Germinal center (tissue), 1 donor: ENCODE results near the gene BMPR2.
"Not testable (repeated sequence)": the region's sequence is repeated elsewhere in the genome, so short reads cannot be mapped to it uniquely, and the experiment has no call there.

ENCODE experiments used
- DNase-seq: peaks from one replicate; pipeline ENCODE4 v3.0.0; 2012; ENCODE audit warnings: mixed read lengths, low spot score

Gene BMPR2

DNA sequence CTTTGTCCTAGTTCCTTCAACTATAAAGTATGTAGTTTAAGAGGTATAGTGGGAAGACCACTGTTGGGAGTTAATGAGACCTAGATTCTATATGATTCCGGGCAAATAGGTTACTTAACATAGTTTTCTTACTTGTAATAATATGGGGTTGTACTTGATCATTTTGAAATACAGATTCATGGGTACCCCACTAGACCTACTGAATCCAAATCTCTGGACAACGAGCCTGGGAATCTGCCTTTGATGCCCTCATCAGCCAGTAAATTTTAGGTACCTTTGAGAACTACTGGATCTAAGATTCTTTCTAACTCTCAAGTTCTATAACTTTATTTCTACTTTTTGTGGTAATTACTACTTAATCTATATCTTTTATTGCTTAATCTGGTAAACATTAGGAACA, 6.6 kb downstream of the BMPR2 start:
- no peak for DNase-seq

- DNase-seq = not testable (repeated sequence)
Measured at GRCh38 chr2:202386495-202386894, 10.4 kb downstream of the BMPR2 start.

GRCh38 chr2:202387608-202388342, 11.6 kb downstream of the BMPR2 start:
- DNase-seq = no peak

DNA sequence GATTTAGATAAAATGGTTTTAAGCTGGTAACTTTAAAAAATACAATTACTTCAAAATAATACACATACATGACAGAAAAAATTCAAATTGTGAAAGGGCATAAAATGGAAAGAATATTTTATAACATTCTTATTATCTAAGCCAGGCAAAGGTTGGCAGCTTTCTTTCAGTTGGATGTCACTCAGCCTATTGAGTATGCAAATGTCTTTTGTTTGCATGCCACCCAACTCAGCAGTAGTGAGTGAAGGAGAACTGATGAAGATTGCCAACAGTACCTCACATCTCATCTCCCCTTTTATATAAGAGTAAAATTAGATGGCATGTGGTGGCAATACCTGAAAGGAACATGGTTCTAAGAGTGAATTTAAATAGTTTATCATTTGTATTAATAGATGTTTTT, 24.8 kb downstream of the BMPR2 start:
- DNase-seq = no peak

DNA sequence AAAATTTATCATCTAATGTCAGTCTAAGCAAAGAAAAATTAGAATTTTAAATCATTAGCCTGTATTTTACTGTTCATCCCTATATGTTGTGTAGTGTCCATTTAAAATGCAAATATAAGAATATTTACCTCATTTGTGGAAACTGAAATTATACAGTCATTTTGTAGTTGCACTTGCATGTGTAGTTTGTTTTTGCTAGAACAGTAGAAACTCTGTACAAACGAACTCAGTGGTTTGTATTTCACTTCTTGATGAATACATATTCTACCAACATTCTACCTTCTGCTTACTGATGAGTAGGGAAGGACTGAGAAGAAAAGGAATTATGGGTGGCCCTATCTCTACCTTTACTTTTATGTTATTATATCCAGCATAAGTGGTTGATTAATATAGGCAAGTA, 29.7 kb downstream of the BMPR2 start:
- no peak for DNase-seq

DNA sequence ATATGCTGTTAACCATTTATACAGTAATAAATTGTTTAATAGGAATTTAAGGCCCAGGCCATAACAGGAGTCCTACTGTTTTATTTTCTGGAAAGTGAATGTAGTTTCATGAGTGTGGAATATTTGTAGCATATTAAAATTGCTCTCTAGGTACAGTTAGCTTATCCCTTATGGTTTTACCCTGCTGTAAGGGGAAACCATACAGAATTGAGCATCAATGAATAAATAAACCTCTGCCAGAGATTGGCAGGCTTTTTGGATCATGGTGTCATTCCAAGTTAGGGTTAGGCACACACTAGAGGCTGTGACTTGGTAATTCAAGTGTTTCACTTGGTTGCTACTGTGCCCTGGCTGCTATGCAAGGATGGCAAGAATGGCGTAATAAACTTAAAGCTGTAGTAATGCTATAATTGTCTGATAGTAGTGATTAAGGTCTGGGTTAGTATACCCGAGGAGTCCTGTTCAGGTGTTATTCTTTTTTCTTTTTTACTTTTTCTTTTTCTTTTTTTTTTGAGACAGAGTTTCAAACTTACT, 30.4 kb downstream of the BMPR2 start:
- no peak for DNase-seq

GRCh38 chr2:202408546-202409140, 32.5 kb downstream of the BMPR2 start:
- DNase-seq = no peak

- no peak for DNase-seq
Measured at GRCh38 chr2:202410092-202410491, 34.0 kb downstream of the BMPR2 start.

DNA sequence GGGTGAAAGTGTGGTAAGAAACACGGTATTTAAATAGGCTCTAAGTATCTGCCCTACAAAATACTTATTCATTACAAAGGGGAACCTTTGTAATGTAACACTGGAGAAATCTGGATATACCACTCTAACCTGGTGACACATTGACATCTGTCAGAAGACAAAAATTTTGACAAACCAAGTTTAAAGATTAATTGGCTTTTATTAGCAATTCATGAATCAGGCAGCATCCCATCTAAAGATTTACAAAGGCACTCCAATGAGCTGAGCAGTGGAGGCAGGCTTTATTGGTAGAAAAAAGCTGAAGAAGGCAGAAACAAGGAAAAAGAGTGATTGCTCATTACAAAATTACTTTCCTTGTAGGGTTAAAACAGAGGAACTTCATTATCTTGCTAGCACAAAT, 35.0 kb downstream of the BMPR2 start:
- no peak for DNase-seq

DNA sequence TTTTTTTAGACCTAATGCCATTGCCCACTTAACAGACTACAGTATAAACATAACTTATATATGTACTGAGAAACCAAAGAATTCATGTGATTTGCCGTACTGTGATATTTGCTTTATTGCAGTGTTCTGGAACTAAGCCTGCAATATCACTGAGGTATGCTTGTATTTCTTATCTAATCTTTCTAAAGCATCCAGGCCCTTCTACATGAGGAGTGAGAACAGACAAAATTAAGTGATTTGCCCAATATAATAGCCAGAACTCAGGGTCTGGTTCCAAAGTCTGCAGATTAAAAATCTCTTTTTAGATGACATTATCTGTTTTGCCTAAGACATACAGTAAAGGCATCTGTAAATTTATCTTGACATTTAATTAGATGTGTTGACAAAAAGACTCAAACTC, 41.9 kb downstream of the BMPR2 start:
- DNase-seq = no peak

DNA sequence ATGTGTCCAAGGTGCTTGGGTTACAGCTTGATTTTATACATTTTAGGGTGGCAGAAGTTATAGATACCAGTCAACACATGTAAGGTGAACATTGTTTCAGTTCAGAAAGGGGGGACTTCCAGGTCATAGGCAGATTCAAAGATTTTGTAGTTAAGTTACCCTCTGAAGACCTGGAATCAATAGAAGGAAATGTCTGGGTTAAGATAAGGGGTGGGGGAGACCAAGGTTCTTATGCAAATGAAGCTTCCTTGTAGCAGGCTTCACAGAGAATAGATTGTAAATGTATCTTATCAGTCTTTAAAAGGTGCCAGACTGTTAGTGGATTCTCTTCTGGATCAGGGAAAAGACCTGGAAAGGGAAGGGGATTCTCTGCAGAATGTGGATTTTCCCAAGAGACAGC, 42.4 kb downstream of the BMPR2 start:
- no peak for DNase-seq

GRCh38 chr2:202423139-202423538, 47.0 kb downstream of the BMPR2 start:
- no peak for DNase-seq

DNA sequence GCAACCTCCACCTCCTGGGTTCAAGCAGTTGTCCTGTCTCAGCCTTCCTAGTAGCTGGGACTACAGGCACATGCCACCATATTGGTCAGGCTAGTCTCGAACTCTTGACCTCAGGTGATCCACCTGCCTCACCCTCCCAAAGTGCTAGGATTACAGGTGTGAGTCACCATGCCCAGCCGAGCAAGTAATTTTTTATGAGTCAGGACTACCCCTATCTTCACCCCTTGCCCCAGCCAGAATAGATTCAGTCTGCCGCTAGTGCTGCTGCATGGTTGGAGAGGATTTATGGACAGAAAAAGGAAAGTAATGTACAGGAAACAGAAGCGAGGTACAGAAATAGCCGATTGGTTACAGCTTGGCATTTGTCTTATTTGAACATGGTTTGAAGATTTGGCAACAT, 48.9 kb downstream of the BMPR2 start:
- DNase-seq = no peak

GRCh38 chr2:202426751-202427150, 50.6 kb downstream of the BMPR2 start:
- DNase-seq = no peak

DNA sequence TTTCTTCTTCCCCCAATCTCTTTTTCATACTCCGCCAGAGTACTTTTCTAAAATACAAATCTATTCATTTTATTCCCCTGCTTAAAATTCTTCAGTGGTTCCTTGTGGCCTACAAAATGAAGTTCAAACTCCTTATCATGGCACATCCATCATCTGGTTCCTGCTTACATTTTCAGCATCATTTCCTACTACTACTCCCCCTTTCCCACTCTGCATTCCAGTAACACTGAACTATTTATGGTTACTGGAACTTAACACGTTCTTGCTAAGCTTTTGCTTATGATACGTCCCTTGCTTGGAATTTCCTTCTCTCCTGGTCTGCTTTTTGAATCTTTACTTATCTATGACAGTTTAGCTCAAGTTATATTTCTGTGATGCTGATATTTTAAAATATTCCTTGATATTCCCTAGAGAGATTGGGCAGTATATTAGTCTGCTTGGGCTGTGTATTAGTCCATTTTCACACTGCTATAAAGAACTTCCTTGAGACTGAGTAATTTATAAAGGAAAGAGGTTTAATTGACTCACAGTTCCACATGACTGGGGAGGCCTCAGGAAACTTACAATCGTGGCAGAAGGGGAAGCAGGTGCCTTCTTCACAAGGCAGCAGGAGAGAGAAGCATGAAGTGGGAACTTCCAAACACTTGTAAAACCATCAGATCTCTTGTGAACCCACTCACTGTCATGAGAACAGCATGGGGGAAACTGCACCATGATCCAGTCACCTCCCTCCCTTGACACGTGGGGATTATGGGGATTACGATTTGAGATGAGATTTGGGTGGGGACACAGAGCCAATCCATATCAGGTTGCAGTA, 53.2 kb downstream of the BMPR2 start:
- no peak for DNase-seq

- no peak for DNase-seq
Measured at GRCh38 chr2:202432776-202433175, 56.6 kb downstream of the BMPR2 start.

GRCh38 chr2:202434472-202434871, 58.3 kb downstream of the BMPR2 start:
- no peak for DNase-seq

DNA sequence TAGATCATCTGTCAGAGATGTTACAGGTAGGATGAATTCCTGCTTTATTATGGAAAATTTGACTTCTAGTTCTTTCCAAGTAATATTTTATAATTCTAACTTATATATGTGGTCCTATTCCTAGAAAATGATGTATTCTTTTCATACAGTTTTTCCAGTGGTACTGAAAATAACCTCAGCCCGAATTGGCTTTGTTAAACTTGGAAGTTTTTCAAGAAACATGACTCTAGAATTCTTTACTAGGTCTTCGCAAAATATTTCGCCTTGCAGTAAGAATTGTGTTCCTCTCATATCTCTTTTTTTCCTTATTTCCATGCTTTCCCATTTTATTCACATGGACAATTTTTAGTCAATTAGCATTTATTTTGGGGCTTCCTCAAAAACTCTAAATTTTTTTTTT, 60.5 kb downstream of the BMPR2 start:
- no peak for DNase-seq

DNA sequence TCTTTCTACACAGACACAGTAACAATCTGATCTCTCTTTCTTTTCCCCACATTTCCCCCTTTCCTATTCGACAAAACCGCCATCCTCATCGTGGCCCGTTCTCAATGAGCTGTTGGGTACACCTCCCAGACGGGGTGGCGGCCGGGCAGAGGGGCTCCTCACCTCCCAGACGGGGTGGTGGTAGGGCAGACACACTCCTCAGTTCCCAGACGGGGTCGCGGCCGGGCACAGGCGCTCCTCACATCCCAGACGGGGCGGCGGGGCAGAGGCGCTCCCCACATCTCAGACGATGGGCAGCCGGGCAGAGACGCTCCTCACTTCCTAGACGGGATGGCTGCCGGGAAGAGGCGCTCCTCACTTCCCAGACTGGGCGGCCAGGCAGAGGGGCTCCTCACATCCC, 64.0 kb downstream of the BMPR2 start:
- DNase-seq = not testable (repeated sequence)

GRCh38 chr2:202442882-202443281, 66.8 kb downstream of the BMPR2 start:
- DNase-seq = no peak

- DNase-seq = no peak
Measured at GRCh38 chr2:202444000-202444399, 67.9 kb downstream of the BMPR2 start.

- DNase-seq = no peak
Measured at GRCh38 chr2:202449344-202449743, 73.2 kb downstream of the BMPR2 start.

GRCh38 chr2:202450785-202451184, 74.7 kb downstream of the BMPR2 start:
- no peak for DNase-seq
